ENCODE measurements around the gene PTPRF.

- no peak for TF ChIP-seq CTCF (IDR thresholded peaks at IDR 0.05)
- TF ChIP-seq POLR2A (IDR thresholded peaks at IDR 0.05), result no peak
Measured at GRCh38 chr1:43539726-43540434, 9.2 kb downstream of the PTPRF start.
